Epithelial cell of proximal tubule (primary cell): ENCODE measurements around the gene ARMC8. TPM values are rescaled to one million over a fixed set of nuclear protein-coding genes. Genes with fewer than 3 reads are reported as not detected.

Source experiments
- DNase-seq: peaks from one replicate; pipeline ENCODE4 v3.0.0-alpha.2; 2011; ENCODE audit warnings: low read depth
- H3K4me3 ChIP-seq: 2 replicates; pipeline ENCODE4 v1.5.1; 2011; ENCODE audit warnings: low read depth, mild to moderate bottlenecking, low read length
- CTCF ChIP-seq: conservative IDR thresholded peaks from 2 replicates; pipeline ENCODE4 v1.5.1; 2012; ENCODE audit warnings: low read depth, mild to moderate bottlenecking, low read length
- total RNA-seq: library from RNA; depleted of rRNA; stranded (reverse); fragments of >200 nt; gene quantifications from 2 replicates; pipeline ENCODE4 v1.2.3, GENCODE V29; 2015

The ARMC8 gene
- total RNA-seq, 1 donor from 2014 or later, result 31.9 TPM

GRCh38 chr3:138270245-138270644, 83.1 kb downstream of the ARMC8 start:
- no peak for DNase-seq
- no peak for TF ChIP-seq CTCF
- H3K4me3 ChIP-seq, result no peak overlapping the region

- no peak for DNase-seq
- no peak for TF ChIP-seq CTCF
- no peak overlapping the region for H3K4me3 ChIP-seq
Measured at GRCh38 chr3:138271189-138271794, 84.2 kb downstream of the ARMC8 start.

GRCh38 chr3:138281561-138281960, 94.5 kb downstream of the ARMC8 start:
- no peak for TF ChIP-seq CTCF
- no peak for DNase-seq
- no peak overlapping the region for H3K4me3 ChIP-seq

- no peak for TF ChIP-seq CTCF
- no peak for DNase-seq
- no peak overlapping the region for H3K4me3 ChIP-seq
Measured at GRCh38 chr3:138282836-138283235, 95.7 kb downstream of the ARMC8 start.

DNA sequence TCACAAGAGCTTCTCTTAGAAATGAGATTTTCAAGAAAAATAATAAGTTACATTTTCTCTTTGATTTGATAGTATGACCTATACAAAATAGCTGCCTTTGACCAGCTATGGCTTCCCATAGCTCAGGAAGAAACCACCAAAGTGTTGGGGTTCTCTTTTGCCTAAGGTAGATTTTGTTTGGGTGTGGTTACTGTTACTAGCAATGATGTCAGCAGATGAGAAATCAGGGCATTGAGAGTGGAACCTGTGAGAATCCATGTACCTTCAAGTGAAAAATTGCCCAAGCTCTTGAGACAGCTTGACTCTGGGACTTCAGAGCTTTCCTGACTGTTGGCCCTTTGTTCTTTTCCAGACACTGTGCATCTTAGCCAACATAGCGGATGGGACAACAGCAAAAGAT, 97.0 kb downstream of the ARMC8 start:
- DNase-seq, result no peak
- TF ChIP-seq CTCF, result no peak

DNA sequence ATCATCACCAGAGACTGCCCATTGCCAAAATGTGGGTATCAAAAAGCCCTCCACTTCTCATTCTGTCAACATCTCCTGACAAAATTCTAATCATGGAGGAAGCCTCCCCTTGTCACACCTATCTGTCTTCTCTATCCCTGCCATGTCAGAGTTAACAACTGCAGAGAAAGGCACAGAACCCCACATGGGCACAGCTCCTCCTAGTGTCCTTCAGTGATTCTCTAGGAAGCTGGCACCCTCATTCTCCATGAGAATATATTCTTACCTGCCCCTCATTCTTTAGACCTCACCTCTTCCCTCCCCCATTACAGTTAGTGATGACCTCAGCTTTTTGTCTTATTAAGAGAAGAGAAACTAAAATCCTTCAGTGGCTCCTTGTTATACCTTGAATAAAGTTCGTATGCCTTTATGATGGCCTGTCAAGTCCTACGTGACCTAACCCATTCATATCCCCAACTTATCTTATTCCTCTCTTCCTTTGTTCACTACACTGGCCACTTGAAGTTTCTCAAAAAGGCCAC, 97.9 kb downstream of the ARMC8 start:
- TF ChIP-seq CTCF, result peak; percentile 28
- DNase-seq, result no peak

More for the DNA sequence above, 97.0 kb downstream of the ARMC8 start:
- H3K4me3 ChIP-seq, result no peak overlapping the region

DNA sequence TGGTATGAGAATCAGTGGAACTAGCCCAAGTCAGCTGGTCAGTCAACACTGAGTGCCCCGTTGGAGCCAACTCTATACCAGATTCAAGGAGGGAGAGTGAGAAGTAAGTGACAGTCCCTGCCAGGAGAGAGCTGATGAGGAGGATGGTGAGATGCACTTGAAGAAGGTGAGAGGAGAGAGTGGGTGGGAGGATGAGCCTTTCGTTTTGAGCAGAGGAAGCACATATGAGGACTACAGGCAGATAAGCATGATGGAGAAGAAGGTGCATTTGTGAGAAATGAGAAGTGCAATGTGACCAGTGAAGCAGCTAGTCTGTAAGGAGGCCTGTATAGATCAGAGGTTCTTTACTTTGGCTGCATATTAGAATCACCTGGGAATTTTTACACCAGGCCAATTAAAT, 102.2 kb downstream of the ARMC8 start:
- TF ChIP-seq CTCF, result no peak
- DNase-seq, result no peak
- no peak overlapping the region for H3K4me3 ChIP-seq

More for the DNA sequence above, 97.9 kb downstream of the ARMC8 start:
- no peak overlapping the region for H3K4me3 ChIP-seq
